Neural cell (in vitro differentiated cells): ENCODE measurements around the gene KCNAB1. TPM values are rescaled to one million over a fixed set of nuclear protein-coding genes. Genes with fewer than 3 reads are reported as not detected.

Experiments
- H2AFZ ChIP-seq: fragments of 200-600, 300-800 bp; sonication (generic), shearing (Covaris generic); 2 replicates; pipeline ENCODE4 v1.6.0; 2014; ENCODE audit warnings: low read depth, mild to moderate bottlenecking, antibody characterized with exemption, low read length, moderate library complexity
- H3F3A ChIP-seq: fragments of 200-600 bp; shearing (Covaris generic); 2 replicates; pipeline ENCODE4 v1.6.1; 2016; ENCODE audit warnings: mild to moderate bottlenecking, moderate library complexity, mixed read lengths, antibody characterized with exemption, low read length; ENCODE audit not compliant: insufficient read depth, poor library complexity, severe bottlenecking
- H3K27ac ChIP-seq: fragments of 200-600, 300-800 bp; sonication (generic), shearing (Covaris generic); 2 replicates; pipeline ENCODE4 v1.5.1; 2014; ENCODE audit warnings: mild to moderate bottlenecking, low read length, moderate library complexity
- H3K27me3 ChIP-seq: fragments of 300-800, 200-600 bp; sonication (generic), shearing (Covaris generic); 2 replicates; pipeline ENCODE4 v1.6.0; 2014; ENCODE audit warnings: mild to moderate bottlenecking, low read depth, low read length, moderate library complexity; ENCODE audit not compliant: insufficient read depth
- H3K36me3 ChIP-seq: fragments of 300-800, 200-600 bp; sonication (generic), shearing (Covaris generic); 2 replicates; pipeline ENCODE4 v1.5.1; 2014; ENCODE audit warnings: mild to moderate bottlenecking, antibody characterized with exemption, low read length, moderate library complexity; ENCODE audit not compliant: insufficient read depth
- H3K4me2 ChIP-seq: fragments of 300-800, 200-600 bp; sonication (generic), shearing (Covaris generic); 2 replicates; pipeline ENCODE4 v1.6.0; 2014; ENCODE audit warnings: mild to moderate bottlenecking, low read length
- H3K4me3 ChIP-seq: fragments of 300-800, 200-600 bp; sonication (generic), shearing (Covaris generic); 2 replicates; pipeline ENCODE4 v1.5.1; 2014; ENCODE audit warnings: mild to moderate bottlenecking, low read length, moderate library complexity
- H3K79me2 ChIP-seq: fragments of 200-600 bp; shearing (Covaris generic); replicated peaks from 2 replicates; pipeline ENCODE4 v1.6.0; 2014; ENCODE audit warnings: mild to moderate bottlenecking, low read length, moderate library complexity; ENCODE audit not compliant: insufficient read depth
- H3K9ac ChIP-seq: fragments of 300-800, 200-600 bp; sonication (generic), shearing (Covaris generic); 2 replicates; pipeline ENCODE4 v1.6.1; 2016; ENCODE audit warnings: mild to moderate bottlenecking, low read length, mixed read lengths
- H3K9me2 ChIP-seq: fragments of 200-600 bp; shearing (Covaris generic); 2 replicates; pipeline ENCODE4 v1.6.1; 2016; ENCODE audit warnings: mild to moderate bottlenecking, low read length, mixed read lengths; ENCODE audit not compliant: insufficient read depth
- H3K9me3 ChIP-seq: fragments of 200-600, 300-800 bp; sonication (generic), shearing (Covaris generic); 2 replicates; pipeline ENCODE4 v1.6.1; 2016; ENCODE audit warnings: mild to moderate bottlenecking, mixed run types, low read length, moderate library complexity, mixed read lengths
- H4K20me1 ChIP-seq: fragments of 200-600 bp; shearing (Covaris generic); 2 replicates; pipeline ENCODE4 v1.6.1; 2016; ENCODE audit warnings: mild to moderate bottlenecking, mixed run types; ENCODE audit not compliant: insufficient read depth
- EP300 ChIP-seq: fragments of 450-650 bp; conservative IDR thresholded peaks from 2 replicates; pipeline ENCODE4 v1.6.1; 2014; ENCODE audit warnings: antibody characterized with exemption, mild to moderate bottlenecking, moderate library complexity; ENCODE audit not compliant: poor library complexity, severe bottlenecking
- EZH2 ChIP-seq: fragments of 200-600, 300-800 bp; shearing (Covaris generic), sonication (generic); IDR thresholded peaks from 2 replicates; pipeline ENCODE4 v1.6.1; 2014; ENCODE audit warnings: antibody characterized with exemption, low read length, borderline replicate concordance, mild to moderate bottlenecking; ENCODE audit not compliant: insufficient read depth, poor library complexity, severe bottlenecking
- POLR2AphosphoS5 ChIP-seq: IDR thresholded peaks from 2 replicates; pipeline ENCODE4 v1.6.1; 2012
- RAD21 ChIP-seq: fragments of 450-650 bp; conservative IDR thresholded peaks from 2 replicates; pipeline ENCODE4 v1.6.1; 2014; ENCODE audit warnings: antibody characterized with exemption, mild to moderate bottlenecking, moderate library complexity
- SMC3 ChIP-seq: fragments of 450-650 bp; conservative IDR thresholded peaks from 2 replicates; pipeline ENCODE4 v1.6.1; 2014; ENCODE audit warnings: antibody characterized with exemption, mild to moderate bottlenecking, moderate library complexity; ENCODE audit not compliant: poor library complexity
- polyA plus RNA-seq: library from polyadenylated mRNA; depleted of rRNA; stranded (reverse); fragments of >200 nt; gene quantifications from 2 replicates; pipeline ENCODE4 v1.2.3, GENCODE V29; 2014
- TF ChIP-seq, protein P1 (sequence below): fragments of 450-650 bp; IDR thresholded peaks from 2 replicates; pipeline ENCODE4 v1.5.1; 2014; ENCODE audit warnings: antibody characterized with exemption, mild to moderate bottlenecking, moderate library complexity; ENCODE audit not compliant: poor library complexity, severe bottlenecking
- TF ChIP-seq, protein P2 (sequence below): IDR thresholded peaks from 2 replicates; pipeline ENCODE4 v1.6.1; 2012; ENCODE audit warnings: borderline replicate concordance

Gene KCNAB1
- polyA plus RNA-seq, 1 donor from 2014 or later, result 14.9 TPM

DNA sequence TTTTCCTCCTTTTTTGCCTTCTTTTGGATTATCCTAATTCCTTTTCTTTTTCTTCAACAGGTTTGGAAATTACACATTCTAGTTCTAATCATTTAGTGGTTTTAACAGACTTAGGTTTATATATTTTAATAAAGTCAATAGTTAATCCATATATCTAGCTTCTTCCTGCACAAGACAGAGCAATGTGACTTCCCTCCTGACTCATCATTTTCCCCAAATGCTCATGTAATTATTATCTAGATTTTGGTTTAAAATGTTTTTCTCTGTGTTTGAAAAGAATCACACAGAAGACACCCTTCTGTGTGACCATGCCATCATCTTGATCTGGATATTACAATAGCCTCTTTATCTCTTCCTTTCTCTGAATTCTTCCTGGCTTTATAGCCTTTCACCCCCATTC, 463.1 kb downstream of the KCNAB1 start:
- Histone ChIP-seq H4K20me1 (no peaks in the 10 kb centered on the region), H3K79me2 (no peaks in the 10 kb centered on the region), H3K4me2 (no peak overlapping the region), H3K36me3 (no peaks in the 10 kb centered on the region), H3K27ac (no peak overlapping the region), H3K9me3 (no peaks in the 10 kb centered on the region), H3K4me3 (no peak overlapping the region), H2AFZ (no peak overlapping the region), H3K9ac (no peak overlapping the region), H3F3A (no peaks in the 10 kb centered on the region), H3K27me3 (no peaks in the 10 kb centered on the region), H3K9me2 (no peaks in the 10 kb centered on the region)
- no peak for TF ChIP-seq SMC3

DNA sequence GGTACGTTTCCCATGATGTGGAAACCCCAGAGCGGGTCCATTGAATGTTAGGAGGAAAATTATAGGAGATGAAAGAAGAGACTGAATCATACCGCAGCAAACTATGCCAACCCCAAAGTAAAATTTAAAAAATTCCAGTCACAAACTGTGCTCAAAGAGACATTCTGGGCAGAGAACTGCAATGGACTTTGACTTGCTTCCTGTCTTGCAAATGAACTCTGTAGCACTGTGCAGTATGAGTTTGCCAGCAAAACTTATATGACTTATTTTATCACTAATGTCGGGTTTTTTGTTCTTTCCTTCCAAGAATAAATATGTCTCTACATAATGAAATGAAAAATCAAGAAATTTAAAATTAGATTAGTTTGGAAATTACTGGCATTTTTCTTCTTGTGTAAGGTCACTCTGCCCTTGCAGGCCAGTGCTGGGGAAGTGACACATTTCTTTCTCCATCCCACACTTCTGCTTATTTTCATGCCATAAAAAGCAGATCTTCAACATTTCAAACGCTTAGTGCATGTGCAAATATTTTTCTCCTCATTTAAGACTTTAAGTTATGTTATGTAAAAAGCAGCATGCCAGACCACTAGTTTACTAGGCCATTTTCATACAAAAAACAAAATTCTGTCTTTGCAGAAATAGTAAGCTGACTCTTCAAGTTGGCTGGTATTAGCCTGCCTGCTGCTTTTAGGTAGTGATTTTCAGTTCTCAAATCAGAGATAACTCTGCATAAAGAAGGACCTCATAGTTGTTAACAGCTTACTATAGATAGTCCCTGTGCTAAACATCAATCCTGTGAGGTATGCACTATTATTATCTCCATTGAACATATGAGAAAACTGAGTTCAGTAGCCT, 466.8 kb downstream of the KCNAB1 start:
- no peaks in the 10 kb centered on the region for H3K9me2 ChIP-seq
- H2AFZ ChIP-seq, result no peak overlapping the region
- no peaks in the 10 kb centered on the region for H3K79me2 ChIP-seq
- H3K4me3 ChIP-seq, result no peak overlapping the region
- H4K20me1 ChIP-seq, result no peaks in the 10 kb centered on the region
- H3K36me3 ChIP-seq, result no peaks in the 10 kb centered on the region
- TF ChIP-seq EP300, result no peak
- H3K27ac ChIP-seq, result no peak overlapping the region
- H3F3A ChIP-seq, result no peaks in the 10 kb centered on the region
- no peaks in the 10 kb centered on the region for H3K9me3 ChIP-seq
- H3K9ac ChIP-seq, result no peak overlapping the region
- no peaks in the 10 kb centered on the region for H3K27me3 ChIP-seq
- H3K4me2 ChIP-seq, result no peak overlapping the region

DNA sequence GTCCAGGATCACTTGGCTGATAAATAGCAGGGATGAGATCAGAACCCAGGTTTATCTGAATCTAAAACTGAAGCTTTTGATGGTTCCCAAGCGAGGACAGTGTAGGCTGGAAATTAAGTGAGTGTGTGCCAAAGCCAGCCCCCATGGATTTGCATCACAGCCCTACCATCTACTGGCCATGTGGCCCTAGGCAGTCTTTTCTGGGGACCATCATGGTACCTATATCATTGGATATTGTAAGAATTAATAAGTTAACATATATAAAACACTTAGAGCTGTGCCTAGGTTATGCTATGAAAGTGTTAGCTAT, 467.3 kb downstream of the KCNAB1 start:
- Histone ChIP-seq H3K36me3 (no peaks in the 10 kb centered on the region), H3K9me3 (no peaks in the 10 kb centered on the region), H3K4me3 (no peak overlapping the region), H3K79me2 (no peaks in the 10 kb centered on the region), H3K9ac (no peak overlapping the region), H3K4me2 (no peak overlapping the region), H4K20me1 (no peaks in the 10 kb centered on the region), H3K27ac (no peak overlapping the region), H3K9me2 (no peaks in the 10 kb centered on the region), H2AFZ (no peak overlapping the region), H3F3A (no peaks in the 10 kb centered on the region), H3K27me3 (no peaks in the 10 kb centered on the region)
- TF ChIP-seq EZH2 (no peak), POLR2AphosphoS5 (no peak), EP300 (no peak), RAD21 (no peak)
- TF ChIP-seq, protein P1, sequence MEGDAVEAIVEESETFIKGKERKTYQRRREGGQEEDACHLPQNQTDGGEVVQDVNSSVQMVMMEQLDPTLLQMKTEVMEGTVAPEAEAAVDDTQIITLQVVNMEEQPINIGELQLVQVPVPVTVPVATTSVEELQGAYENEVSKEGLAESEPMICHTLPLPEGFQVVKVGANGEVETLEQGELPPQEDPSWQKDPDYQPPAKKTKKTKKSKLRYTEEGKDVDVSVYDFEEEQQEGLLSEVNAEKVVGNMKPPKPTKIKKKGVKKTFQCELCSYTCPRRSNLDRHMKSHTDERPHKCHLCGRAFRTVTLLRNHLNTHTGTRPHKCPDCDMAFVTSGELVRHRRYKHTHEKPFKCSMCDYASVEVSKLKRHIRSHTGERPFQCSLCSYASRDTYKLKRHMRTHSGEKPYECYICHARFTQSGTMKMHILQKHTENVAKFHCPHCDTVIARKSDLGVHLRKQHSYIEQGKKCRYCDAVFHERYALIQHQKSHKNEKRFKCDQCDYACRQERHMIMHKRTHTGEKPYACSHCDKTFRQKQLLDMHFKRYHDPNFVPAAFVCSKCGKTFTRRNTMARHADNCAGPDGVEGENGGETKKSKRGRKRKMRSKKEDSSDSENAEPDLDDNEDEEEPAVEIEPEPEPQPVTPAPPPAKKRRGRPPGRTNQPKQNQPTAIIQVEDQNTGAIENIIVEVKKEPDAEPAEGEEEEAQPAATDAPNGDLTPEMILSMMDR, result no peak
- TF ChIP-seq, protein P2, sequence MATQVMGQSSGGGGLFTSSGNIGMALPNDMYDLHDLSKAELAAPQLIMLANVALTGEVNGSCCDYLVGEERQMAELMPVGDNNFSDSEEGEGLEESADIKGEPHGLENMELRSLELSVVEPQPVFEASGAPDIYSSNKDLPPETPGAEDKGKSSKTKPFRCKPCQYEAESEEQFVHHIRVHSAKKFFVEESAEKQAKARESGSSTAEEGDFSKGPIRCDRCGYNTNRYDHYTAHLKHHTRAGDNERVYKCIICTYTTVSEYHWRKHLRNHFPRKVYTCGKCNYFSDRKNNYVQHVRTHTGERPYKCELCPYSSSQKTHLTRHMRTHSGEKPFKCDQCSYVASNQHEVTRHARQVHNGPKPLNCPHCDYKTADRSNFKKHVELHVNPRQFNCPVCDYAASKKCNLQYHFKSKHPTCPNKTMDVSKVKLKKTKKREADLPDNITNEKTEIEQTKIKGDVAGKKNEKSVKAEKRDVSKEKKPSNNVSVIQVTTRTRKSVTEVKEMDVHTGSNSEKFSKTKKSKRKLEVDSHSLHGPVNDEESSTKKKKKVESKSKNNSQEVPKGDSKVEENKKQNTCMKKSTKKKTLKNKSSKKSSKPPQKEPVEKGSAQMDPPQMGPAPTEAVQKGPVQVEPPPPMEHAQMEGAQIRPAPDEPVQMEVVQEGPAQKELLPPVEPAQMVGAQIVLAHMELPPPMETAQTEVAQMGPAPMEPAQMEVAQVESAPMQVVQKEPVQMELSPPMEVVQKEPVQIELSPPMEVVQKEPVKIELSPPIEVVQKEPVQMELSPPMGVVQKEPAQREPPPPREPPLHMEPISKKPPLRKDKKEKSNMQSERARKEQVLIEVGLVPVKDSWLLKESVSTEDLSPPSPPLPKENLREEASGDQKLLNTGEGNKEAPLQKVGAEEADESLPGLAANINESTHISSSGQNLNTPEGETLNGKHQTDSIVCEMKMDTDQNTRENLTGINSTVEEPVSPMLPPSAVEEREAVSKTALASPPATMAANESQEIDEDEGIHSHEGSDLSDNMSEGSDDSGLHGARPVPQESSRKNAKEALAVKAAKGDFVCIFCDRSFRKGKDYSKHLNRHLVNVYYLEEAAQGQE, result no peak

Other genes starting within 250 kb of the KCNAB1 start
- 23.7 and 25.2 TPM in 2 replicates for gene GMPS, start 249.9 kb upstream of the KCNAB1 start, polyA plus RNA-seq